ENCODE measurements around the gene PDS5B. TPM values are rescaled to one million over a fixed set of nuclear protein-coding genes. Genes with fewer than 3 reads are reported as not detected.

Gene PDS5B
- total and polyA plus RNA-seq, 9 of the 15 experiments (the other 6 are each of a cell fraction or from before 2014, with no cell fraction given), result 6.2 to 23.7 (median 13.1) TPM

DNA sequence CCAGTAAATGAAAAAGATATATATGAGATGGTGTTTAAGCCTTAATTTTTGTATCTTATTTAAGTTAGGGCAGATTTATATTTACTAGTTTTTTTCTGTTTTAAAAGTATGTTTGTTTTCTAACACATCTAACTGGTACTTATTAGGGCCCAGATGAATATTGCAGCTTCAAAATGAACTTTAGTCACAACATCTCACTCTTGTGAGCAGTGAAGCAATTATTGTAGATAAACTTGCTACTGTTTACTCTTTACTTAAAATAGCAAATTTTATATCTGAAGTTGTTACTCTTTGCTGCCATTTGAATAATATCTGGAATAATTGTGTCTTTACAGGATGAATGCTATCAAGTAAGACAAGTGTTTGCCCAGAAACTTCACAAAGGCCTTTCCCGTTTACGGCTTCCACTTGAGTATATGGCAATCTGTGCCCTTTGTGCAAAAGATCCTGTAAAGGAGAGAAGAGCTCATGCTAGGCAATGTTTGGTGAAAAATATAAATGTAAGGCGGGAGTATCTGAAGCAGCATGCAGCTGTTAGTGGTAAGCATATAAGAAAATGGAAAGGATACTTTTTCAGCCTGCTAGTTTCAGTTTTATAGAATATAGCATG is 166.8 kb downstream of the PDS5B start:
- no peak for DNase-seq (ENCODE audit: extremely low read depth in 1 of 4, low spot score in 3 of 4)
- H3K79me2 ChIP-seq (ENCODE audit: control insufficient read depth, insufficient read depth, low read length), result no peaks in the 10 kb centered on the region
- no peaks in the 10 kb centered on the region for H4K20me1 ChIP-seq (replicated peaks; ENCODE audit: control insufficient read depth, insufficient read depth, low read length)
- no peak for ATAC-seq
- no peaks in the 10 kb centered on the region for H3K9me3 ChIP-seq (replicated peaks; ENCODE audit: control insufficient read depth, insufficient read depth, low read depth, low read length)
- ChIA-PET CTCF (ENCODE audit: low intra/inter-chr PET ratio) (no interaction called here), POLR2A (interaction anchor here (1.5 kb wide), 1 partner anchor 13 kb away, joined by 3 read pairs; no protein-coding TSS in a partner anchor)
- no TSS peak for BruUV-seq (replicated peaks)
- intact Hi-C loops (cut with micrococcal nuclease) (no loop called here), in situ Hi-C loops (cut with MboI) (no loop called here)
- no peak overlapping the region for H3K9ac ChIP-seq (ENCODE audit: insufficient read depth in 1 of 2, low read depth in 2 of 2, low read length in 2 of 2)
- H3K4me1 ChIP-seq (replicated peaks in 1 of 2; ENCODE audit: control insufficient read depth in 2 of 2, insufficient read depth in 2 of 2, low read length in 2 of 2), result peaks cover 0 to 9% of the 10 kb centered on the region in 2 experiments; a peak in 2 of 5 replicates
- WGBS (ENCODE audit: insufficient coverage, low coverage, missing lambda C conversion rate), result 89% methylated on average over 3 of the region's 3 CpGs
- no peak overlapping the region for H3K4me2 ChIP-seq (ENCODE audit: insufficient read depth, low read length)
- H3K36me3 ChIP-seq (ENCODE audit: control insufficient read depth, insufficient read depth, low read length), result peaks cover 24% of the 10 kb centered on the region; the same call in 2 of the 3 replicates
- FAIRE-seq, result no peak
- H3K27me3 ChIP-seq (ENCODE audit: control insufficient read depth in 2 of 2, insufficient read depth in 2 of 2, low read length in 2 of 2), result no peaks in the 10 kb centered on the region
- H3K9me1 ChIP-seq (ENCODE audit: control insufficient read depth, insufficient read depth, low read length), result no peaks in the 10 kb centered on the region
- H2AFZ ChIP-seq (ENCODE audit: low read depth, low read length), result no peak overlapping the region
- H3K4me3 ChIP-seq, result no peak overlapping the region
- H3K27ac ChIP-seq (ENCODE audit: extremely low read depth, low read depth, low read length), result no peak overlapping the region
- no peak for TF ChIP-seq RBM39 (optimal IDR thresholded peaks at IDR 0.05; ENCODE audit: low read depth, low read length)
- no peak for TF ChIP-seq CHD4 (IDR thresholded peaks at IDR 0.05; ENCODE audit: insufficient read depth, insufficient replicate concordance, low read depth, low read length, poor library complexity, severe bottlenecking)
- TF ChIP-seq, protein P1, sequence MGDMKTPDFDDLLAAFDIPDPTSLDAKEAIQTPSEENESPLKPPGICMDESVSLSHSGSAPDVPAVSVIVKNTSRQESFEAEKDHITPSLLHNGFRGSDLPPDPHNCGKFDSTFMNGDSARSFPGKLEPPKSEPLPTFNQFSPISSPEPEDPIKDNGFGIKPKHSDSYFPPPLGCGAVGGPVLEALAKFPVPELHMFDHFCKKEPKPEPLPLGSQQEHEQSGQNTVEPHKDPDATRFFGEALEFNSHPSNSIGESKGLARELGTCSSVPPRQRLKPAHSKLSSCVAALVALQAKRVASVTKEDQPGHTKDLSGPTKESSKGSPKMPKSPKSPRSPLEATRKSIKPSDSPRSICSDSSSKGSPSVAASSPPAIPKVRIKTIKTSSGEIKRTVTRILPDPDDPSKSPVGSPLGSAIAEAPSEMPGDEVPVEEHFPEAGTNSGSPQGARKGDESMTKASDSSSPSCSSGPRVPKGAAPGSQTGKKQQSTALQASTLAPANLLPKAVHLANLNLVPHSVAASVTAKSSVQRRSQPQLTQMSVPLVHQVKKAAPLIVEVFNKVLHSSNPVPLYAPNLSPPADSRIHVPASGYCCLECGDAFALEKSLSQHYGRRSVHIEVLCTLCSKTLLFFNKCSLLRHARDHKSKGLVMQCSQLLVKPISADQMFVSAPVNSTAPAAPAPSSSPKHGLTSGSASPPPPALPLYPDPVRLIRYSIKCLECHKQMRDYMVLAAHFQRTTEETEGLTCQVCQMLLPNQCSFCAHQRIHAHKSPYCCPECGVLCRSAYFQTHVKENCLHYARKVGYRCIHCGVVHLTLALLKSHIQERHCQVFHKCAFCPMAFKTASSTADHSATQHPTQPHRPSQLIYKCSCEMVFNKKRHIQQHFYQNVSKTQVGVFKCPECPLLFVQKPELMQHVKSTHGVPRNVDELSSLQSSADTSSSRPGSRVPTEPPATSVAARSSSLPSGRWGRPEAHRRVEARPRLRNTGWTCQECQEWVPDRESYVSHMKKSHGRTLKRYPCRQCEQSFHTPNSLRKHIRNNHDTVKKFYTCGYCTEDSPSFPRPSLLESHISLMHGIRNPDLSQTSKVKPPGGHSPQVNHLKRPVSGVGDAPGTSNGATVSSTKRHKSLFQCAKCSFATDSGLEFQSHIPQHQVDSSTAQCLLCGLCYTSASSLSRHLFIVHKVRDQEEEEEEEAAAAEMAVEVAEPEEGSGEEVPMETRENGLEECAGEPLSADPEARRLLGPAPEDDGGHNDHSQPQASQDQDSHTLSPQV (IDR thresholded peaks at IDR 0.05), result no peak
- no peak for TF ChIP-seq MEF2A (IDR thresholded peaks at IDR 0.05; ENCODE audit: control insufficient read depth, low read depth, low read length)
- TF ChIP-seq CBX1 (IDR thresholded peaks at IDR 0.05; ENCODE audit: low read depth), result no peak
- no peak for TF ChIP-seq RFX1 (IDR thresholded peaks at IDR 0.05)
- TF ChIP-seq PPARD (CRISPR knock-in tag; IDR thresholded peaks at IDR 0.05), result no peak
- TF ChIP-seq SIN3A (IDR thresholded peaks at IDR 0.05; ENCODE audit: borderline replicate concordance in 2 of 2, control insufficient read depth in 1 of 2, low read depth in 2 of 2, low read length in 2 of 2), result no peak
- no peak for TF ChIP-seq HDAC3 (IDR thresholded peaks at IDR 0.05; ENCODE audit: borderline replicate concordance, partially characterized antibody)
- no peak for TF ChIP-seq GABPA (tag; conservative IDR thresholded peaks at IDR 0.05; ENCODE audit: low read depth)
- TF ChIP-seq NCOA4 (IDR thresholded peaks at IDR 0.05; ENCODE audit: partially characterized antibody), result no peak
- no peak for TF ChIP-seq ETS2 (tag; IDR thresholded peaks at IDR 0.05; ENCODE audit: borderline replicate concordance, poor library complexity, severe bottlenecking)
- TF ChIP-seq PCBP2 (IDR thresholded peaks at IDR 0.05; ENCODE audit: low read depth, low read length, poor library complexity, severe bottlenecking), result no peak
- no peak for TF ChIP-seq MXI1 (IDR thresholded peaks at IDR 0.05; ENCODE audit: low read depth, low read length)
- TF ChIP-seq KHSRP (IDR thresholded peaks at IDR 0.05), result no peak
- TF ChIP-seq HNRNPLL (IDR thresholded peaks at IDR 0.05; ENCODE audit: low read depth, low read length, poor library complexity, severe bottlenecking), result no peak
- TF ChIP-seq, protein P2, sequence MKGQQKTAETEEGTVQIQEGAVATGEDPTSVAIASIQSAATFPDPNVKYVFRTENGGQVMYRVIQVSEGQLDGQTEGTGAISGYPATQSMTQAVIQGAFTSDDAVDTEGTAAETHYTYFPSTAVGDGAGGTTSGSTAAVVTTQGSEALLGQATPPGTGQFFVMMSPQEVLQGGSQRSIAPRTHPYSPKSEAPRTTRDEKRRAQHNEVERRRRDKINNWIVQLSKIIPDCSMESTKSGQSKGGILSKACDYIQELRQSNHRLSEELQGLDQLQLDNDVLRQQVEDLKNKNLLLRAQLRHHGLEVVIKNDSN (CRISPR knock-in tag; IDR thresholded peaks at IDR 0.05), result no peak
- no peak for TF ChIP-seq KLF6 (CRISPR knock-in tag; IDR thresholded peaks at IDR 0.05; ENCODE audit: borderline replicate concordance)
